Gastroesophageal sphincter (tissue), 4 donors: ENCODE results near the gene MED8. TPM values are rescaled to one million over a fixed set of nuclear protein-coding genes. Genes with fewer than 3 reads are reported as not detected.

Experiments
- ATAC-seq: fragments of 150-250 bp; one replicate; pipeline ENCODE4 v1.9.1; 2016; ENCODE audit warnings: mild to moderate bottlenecking, moderate library complexity
- H3K27ac ChIP-seq, 4 donors: fragments of 200-600 bp; sonication (generic) in 3 of 4; 1 replicate in 3 of 4; 2 replicates in 1 of 4; pipeline ENCODE4 v1.5.1; 2016 to 2019
- H3K27me3 ChIP-seq: fragments of 200-600 bp; sonication (generic); one replicate; pipeline ENCODE4 v1.5.1; 2019
- H3K36me3 ChIP-seq, 2 donors: fragments of 200-600 bp; sonication (generic); one replicate each; pipeline ENCODE4 v1.5.1; 2019; ENCODE audit warnings: control low read depth in 1 of 2
- H3K4me1 ChIP-seq, 3 donors: fragments of 200-600 bp; sonication (generic); 1 replicate in 2 of 3; 2 replicates in 1 of 3; pipeline ENCODE4 v1.5.1; 2016 to 2019; ENCODE audit warnings: control low read depth in 2 of 3
- H3K4me3 ChIP-seq, 2 donors: fragments of 200-600 bp; sonication (generic); one replicate each; pipeline ENCODE4 v1.5.1; 2019; ENCODE audit warnings: mild to moderate bottlenecking in 1 of 2, moderate library complexity in 1 of 2
- H3K9me3 ChIP-seq, 3 donors: fragments of 200-600 bp; sonication (generic); one replicate each; pipeline ENCODE4 v1.5.1; 2017 to 2019; ENCODE audit warnings: control low read depth in 2 of 3
- EP300 ChIP-seq: sonication (generic); formaldehyde crosslinking; IDR thresholded peaks from one replicate; pipeline ENCODE4 v1.6.1; 2017; ENCODE audit warnings: antibody characterized with exemption, mild to moderate bottlenecking
- POLR2A ChIP-seq, 2 donors: fragments of 450-650 bp; IDR thresholded peaks; one replicate each; pipeline ENCODE4 v1.6.1; 2017; ENCODE audit warnings: antibody characterized with exemption in 2 of 2, mild to moderate bottlenecking in 2 of 2, moderate library complexity in 1 of 2
- POLR2AphosphoS5 ChIP-seq: sonication (generic); formaldehyde crosslinking; IDR thresholded peaks from one replicate; pipeline ENCODE4 v1.6.1; 2017; ENCODE audit warnings: antibody characterized with exemption
- WGBS, 2 donors: methylation state at CpG; one replicate each; pipeline ENCODE4 v1.1.5; 2018; ENCODE audit warnings: low coverage in 1 of 2; 5-methylcytosine and 5-hydroxymethylcytosine counted together
- total RNA-seq, 4 donors: library from RNA; depleted of rRNA; stranded (reverse); fragments of >200 nt; gene quantifications; one replicate each; pipeline ENCODE4 v1.1.0, GENCODE V29; 2016
- TF ChIP-seq, protein P1 (sequence below), 4 experiments: fragments of 200-600 bp in 2 of 4; fragments of 450-650 bp in 2 of 4; sonication (generic) in 1 of 4; IDR thresholded peaks; one replicate each; pipeline ENCODE4 v1.5.1; 2017 to 2019; ENCODE audit warnings: antibody characterized with exemption in 4 of 4, mild to moderate bottlenecking in 2 of 4, moderate library complexity in 2 of 4

The MED8 gene
- total RNA-seq, 4 donors from 2014 or later, result 31.4 to 41.1 (median 33.6) TPM

DNA sequence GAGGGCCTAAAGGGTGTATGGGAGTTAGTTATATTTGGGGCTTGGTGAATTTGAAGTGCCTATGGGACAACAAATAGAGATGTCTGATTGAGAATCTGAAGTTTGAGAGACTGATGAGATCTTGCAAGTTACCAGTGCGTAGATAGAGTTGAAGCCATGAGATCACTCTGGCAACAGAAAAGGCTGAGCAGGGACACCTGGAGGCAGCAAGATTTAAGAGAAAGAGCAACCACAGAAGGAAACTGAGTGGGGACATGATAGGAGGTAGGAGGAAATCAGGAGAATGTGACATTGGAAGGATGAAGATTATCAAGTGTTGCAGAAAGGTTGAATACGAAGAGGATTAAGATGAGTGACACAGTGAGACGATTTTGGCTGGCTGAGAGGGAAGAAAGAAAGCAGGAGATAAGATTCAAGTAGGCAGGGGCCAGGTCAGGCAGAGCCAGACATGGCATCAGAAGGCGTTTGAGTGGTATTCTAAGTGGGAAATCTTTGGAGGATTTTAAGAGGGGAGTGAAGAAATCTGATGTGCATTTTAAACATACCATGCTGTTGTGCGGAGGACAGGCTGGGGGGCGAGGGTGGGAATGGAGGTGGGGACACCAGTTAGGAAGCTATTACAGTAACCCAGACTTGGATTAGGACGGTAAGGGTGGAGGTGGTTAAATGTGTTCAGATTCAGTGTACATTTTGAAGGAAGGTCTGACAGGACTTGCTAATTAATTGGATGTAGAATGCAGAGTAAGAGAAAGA lies 55.0 kb downstream of the MED8 start:
- no peak for ATAC-seq

More for the DNA sequence above, 55.0 kb downstream of the MED8 start:
- H3K27ac ChIP-seq, result no peak overlapping the region
- 61 to 68% methylated on average over 5 to 7 of the region's 7 CpGs for WGBS, 2 donors
- H3K4me3 ChIP-seq, result no peak overlapping the region
- no peaks in the 10 kb centered on the region for H3K9me3 ChIP-seq
- no peak for TF ChIP-seq POLR2A (IDR thresholded peaks at IDR 0.05)
- TF ChIP-seq, protein P1, sequence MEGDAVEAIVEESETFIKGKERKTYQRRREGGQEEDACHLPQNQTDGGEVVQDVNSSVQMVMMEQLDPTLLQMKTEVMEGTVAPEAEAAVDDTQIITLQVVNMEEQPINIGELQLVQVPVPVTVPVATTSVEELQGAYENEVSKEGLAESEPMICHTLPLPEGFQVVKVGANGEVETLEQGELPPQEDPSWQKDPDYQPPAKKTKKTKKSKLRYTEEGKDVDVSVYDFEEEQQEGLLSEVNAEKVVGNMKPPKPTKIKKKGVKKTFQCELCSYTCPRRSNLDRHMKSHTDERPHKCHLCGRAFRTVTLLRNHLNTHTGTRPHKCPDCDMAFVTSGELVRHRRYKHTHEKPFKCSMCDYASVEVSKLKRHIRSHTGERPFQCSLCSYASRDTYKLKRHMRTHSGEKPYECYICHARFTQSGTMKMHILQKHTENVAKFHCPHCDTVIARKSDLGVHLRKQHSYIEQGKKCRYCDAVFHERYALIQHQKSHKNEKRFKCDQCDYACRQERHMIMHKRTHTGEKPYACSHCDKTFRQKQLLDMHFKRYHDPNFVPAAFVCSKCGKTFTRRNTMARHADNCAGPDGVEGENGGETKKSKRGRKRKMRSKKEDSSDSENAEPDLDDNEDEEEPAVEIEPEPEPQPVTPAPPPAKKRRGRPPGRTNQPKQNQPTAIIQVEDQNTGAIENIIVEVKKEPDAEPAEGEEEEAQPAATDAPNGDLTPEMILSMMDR (IDR thresholded peaks at IDR 0.05), result no peak
- TF ChIP-seq POLR2AphosphoS5, result no peak
- TF ChIP-seq EP300, result no peak
- no peaks in the 10 kb centered on the region for H3K36me3 ChIP-seq
- peaks cover 0 to 8% (median 3%) of the 10 kb centered on the region in 3 donors for H3K4me1 ChIP-seq
- no peaks in the 10 kb centered on the region for H3K27me3 ChIP-seq

Other genes starting within 250 kb of the MED8 start
- 10 to 100 TPM; 41.7 to 60.9 (median 51.7) TPM for gene EBNA1BP2, start 217.5 kb downstream of the MED8 start, total RNA-seq
- gene CFAP57, start 217.5 kb downstream of the MED8 start, total RNA-seq, result not detected
- under 1 TPM in 1 of 4 donors, not detected in 3; 0.45 TPM for gene TMEM125, start 119.8 kb downstream of the MED8 start, total RNA-seq
- gene C1orf210, start 104.2 kb downstream of the MED8 start, total RNA-seq, result under 1 TPM in 1 of 4 donors, not detected in 3; 0.27 TPM
- 10 to 100 TPM; 11.4 to 49.3 (median 30.2) TPM for gene TIE1, start 88.8 kb downstream of the MED8 start, total RNA-seq
- 1 to 10 TPM in 1 of 4 donors, under 1 TPM in 1, not detected in 2; 0.27 to 1.1 TPM for gene MPL, start 52.0 kb downstream of the MED8 start, total RNA-seq
- under 1 TPM in 3 of 4 donors, not detected in 1; 0.42 to 0.69 (median 0.54) TPM for gene CDC20, start 30.8 kb downstream of the MED8 start, total RNA-seq
- gene ELOVL1, start 21.8 kb downstream of the MED8 start, total RNA-seq, result 10 to 100 TPM; 26.3 to 65.0 (median 41.0) TPM
- 10 to 100 TPM; 13.1 to 40.0 (median 35.1) TPM for gene SZT2, start 99 bp upstream of the MED8 start, total RNA-seq
- gene HYI, start 64.1 kb upstream of the MED8 start, total RNA-seq, result 100 to 1,000 TPM in 1 of 4 donors, 10 to 100 TPM in 3; 29.4 to 116 (median 50.8) TPM
- gene PTPRF, start 141.1 kb upstream of the MED8 start, total RNA-seq, result 10 to 100 TPM; 55.8 to 80.4 (median 60.8) TPM